NAMALWA (cell line): ENCODE measurements around the gene LCE2D.

Source experiments
- DNase-seq: peaks from one replicate; pipeline ENCODE4 v3.0.0-alpha.2; 2015; ENCODE audit warnings: low spot score

The LCE2D gene

GRCh38 chr1:152697701-152698600, 34.8 kb downstream of the LCE2D start, which contains the start of gene LCE2A:
Gene LCE2A (plus strand): TSS chr1:152698345. CDS start chr1:152698902, 557 bp downstream.
- no peak for DNase-seq

GRCh38 chr1:152699746-152700145, 36.6 kb downstream of the LCE2D start:
- no peak for DNase-seq

GRCh38 chr1:152707860-152708259, 44.7 kb downstream of the LCE2D start, which contains the start of gene LCE4A:
Gene LCE4A (plus strand): TSS chr1:152708160. CDS start chr1:152709076, 916 bp downstream.
- no peak for DNase-seq
